K562 (cell line): ENCODE results near the gene EFHD2. TPM values are rescaled to one million over a fixed set of nuclear protein-coding genes. Genes with fewer than 3 reads are reported as not detected.

ENCODE experiments used
- ATAC-seq: fragments of 200-7000 bp; cut with Tn5 transposase; 3 replicates; pipeline ENCODE4 v1.9.1; 2020; ENCODE audit warnings: moderate library complexity
- BruUV-seq: library from RNA; stranded (reverse); fragments of 400-500 nt; replicated peaks from 2 replicates; lab custom pipeline; 2021; lab: Mats Ljungman, UMichigan
- CTCF ChIA-PET: fragments of 300-600 bp; formaldehyde crosslinking; extraction: SDS; loops from one replicate; lab custom pipeline; 2021; ENCODE audit warnings: low intra/inter-chr PET ratio; lab: Yijun Ruan, JAX
- POLR2A ChIA-PET: fragments of 300-600, 350-650 bp; sonication (Branson Sonifier 250); formaldehyde crosslinking; extraction: SDS; loops from one replicate; lab custom pipeline; 2021; ENCODE audit warnings: antibody characterized with exemption, inconsistent platforms; lab: Yijun Ruan, JAX
- DNase-seq, 4 experiments: peaks; one replicate each; pipeline versions ENCODE4 v3.0.0 to v3.0.0-alpha.2; 2011 to 2018; ENCODE audit warnings: low spot score in 3 of 4, mixed read lengths in 3 of 4; ENCODE audit errors: extremely low read depth in 1 of 4
- FAIRE-seq: peaks from 2 replicates; lab custom pipeline; 2011; peaks lifted over from hg19 to GRCh38; lab: Jason Lieb, UNC
- H2AFZ ChIP-seq: 2 replicates; pipeline ENCODE4 v1.6.0; 2011; ENCODE audit warnings: low read depth, low read length, control low read depth, inconsistent platforms
- H3K27ac ChIP-seq: fragments of 200-600 bp; 3 replicates; pipeline ENCODE4 v1.8.0; 2011; ENCODE audit warnings: low read depth, mild to moderate bottlenecking, control low read depth, inconsistent platforms, low read length, moderate library complexity, mixed read lengths; ENCODE audit errors: extremely low read depth
- H3K27me3 ChIP-seq, 2 experiments: fragments of 300-600 bp in 1 of 2; 2 replicates in 1 of 2; 3 replicates in 1 of 2; pipeline versions ENCODE4 v1.6.0 to v1.8.0; 2011; ENCODE audit warnings: inconsistent platforms in 2 of 2, low read length in 2 of 2, mild to moderate bottlenecking in 1 of 2, mixed read lengths in 1 of 2, moderate library complexity in 1 of 2; ENCODE audit not compliant: control insufficient read depth in 2 of 2, insufficient read depth in 2 of 2
- H3K36me3 ChIP-seq: fragments of 300-600 bp; 3 replicates; pipeline ENCODE4 v1.8.0; 2011; ENCODE audit warnings: mild to moderate bottlenecking, low read length, inconsistent platforms; ENCODE audit not compliant: control insufficient read depth, insufficient read depth
- H3K4me1 ChIP-seq, 2 experiments: fragments of 200-600 bp in 1 of 2; replicated peaks in 1 of 2; 2 replicates in 1 of 2; 3 replicates in 1 of 2; pipeline versions ENCODE4 v1.5.1 to v1.8.0; 2011; ENCODE audit warnings: inconsistent platforms in 2 of 2, low read length in 2 of 2, mild to moderate bottlenecking in 1 of 2, mixed read lengths in 1 of 2, moderate library complexity in 1 of 2; ENCODE audit not compliant: control insufficient read depth in 2 of 2, insufficient read depth in 2 of 2
- H3K4me2 ChIP-seq: 2 replicates; pipeline ENCODE4 v1.6.1; 2011; ENCODE audit warnings: low read length, control low read depth, inconsistent platforms, mixed read lengths; ENCODE audit not compliant: insufficient read depth
- H3K4me3 ChIP-seq: fragments of 200-600 bp; sonication (generic), shearing (Covaris generic); 2 replicates; pipeline ENCODE4 v1.5.1; 2016; ENCODE audit warnings: control low read depth, inconsistent platforms
- H3K79me2 ChIP-seq: fragments of 200-600 bp; 3 replicates; pipeline ENCODE4 v1.8.0; 2011; ENCODE audit warnings: low read length, inconsistent platforms; ENCODE audit not compliant: control insufficient read depth, insufficient read depth
- H3K9ac ChIP-seq, 2 experiments: 2 replicates each; pipeline versions ENCODE4 v1.6.0 to v1.6.1; 2011; ENCODE audit warnings: low read depth in 2 of 2, low read length in 2 of 2, control low read depth in 1 of 2, inconsistent platforms in 1 of 2, mild to moderate bottlenecking in 1 of 2, mixed read lengths in 1 of 2; ENCODE audit not compliant: insufficient read depth in 1 of 2
- H3K9me1 ChIP-seq: one replicate; pipeline ENCODE4 v1.6.0; 2011; ENCODE audit warnings: inconsistent platforms, mild to moderate bottlenecking, low read length, moderate library complexity; ENCODE audit not compliant: control insufficient read depth, insufficient read depth
- H3K9me3 ChIP-seq: replicated peaks from 2 replicates; pipeline ENCODE4 v1.5.1; 2011; ENCODE audit warnings: low read depth, low read length, inconsistent platforms; ENCODE audit not compliant: control insufficient read depth, insufficient read depth
- H4K20me1 ChIP-seq: replicated peaks from 2 replicates; pipeline ENCODE4 v1.6.1; 2011; ENCODE audit warnings: low read length, inconsistent platforms, mixed read lengths; ENCODE audit not compliant: control insufficient read depth, insufficient read depth
- C11orf30 ChIP-seq: fragments of 450-650 bp; IDR thresholded peaks from 2 replicates; pipeline ENCODE4 v1.6.1; 2016; ENCODE audit warnings: low read depth, mild to moderate bottlenecking
- MAFK ChIP-seq: IDR thresholded peaks from 2 replicates; pipeline ENCODE4 v1.6.1; 2011; ENCODE audit warnings: low read length, improper control_type of control experiment
- ZEB2 ChIP-seq: fragments of 450-650 bp; IDR thresholded peaks from 2 replicates; pipeline ENCODE4 v1.6.1; 2016
- ZNF121 ChIP-seq: sonication (generic); formaldehyde crosslinking; conservative IDR thresholded peaks from 2 replicates; pipeline ENCODE4 v1.8.0; 2022; ENCODE audit warnings: missing genetic modification reagents
- ZNF316 ChIP-seq: fragments of 450-650 bp; IDR thresholded peaks from 2 replicates; pipeline ENCODE4 v1.6.1; 2016
- WGBS: fragments of 100-300 bp; shearing (Covaris generic); methylation state at CpG from one replicate; pipeline ENCODE4 v1.1.6; 2016; ENCODE audit warnings: low coverage, mixed read lengths; ENCODE audit not compliant: insufficient coverage; ENCODE audit errors: missing lambda C conversion rate; 5-methylcytosine and 5-hydroxymethylcytosine counted together
- in situ Hi-C: fragments of 300-500 bp; cut with MboI; formaldehyde crosslinking; loops from 4 replicates; pipeline ENCODE4 v1.15.0; 2018; ENCODE audit warnings: inconsistent platforms, mixed read lengths
- intact Hi-C: fragments of 100-400 bp; cut with micrococcal nuclease; formaldehyde crosslinking; loops from 2 replicates; pipeline ENCODE4 v1.14.2; 2022
- polyA plus RNA-seq, 8 experiments: library from polyadenylated mRNA; depleted of rRNA in 4 of 8; stranded (reverse) in 5 of 8; unstranded in 3 of 8; fragments of >200 nt; fragmentation: Nextera tagmentation in 2 of 8; fragmentation: Illumina TruSeq in 1 of 8; extraction: Ambion mirVana in 2 of 8; extraction: Trizol in 1 of 8; gene quantifications; 2 replicates each; pipeline versions ENCODE4 v1.2.1 to v1.2.3, GENCODE V29; 2011 to 2014; ENCODE audit warnings: inconsistent platforms in 1 of 8, missing spikeins in 1 of 8
- total RNA-seq, 7 experiments: library from RNA; depleted of rRNA in 6 of 7; stranded (reverse); fragments of >200 nt in 6 of 7; fragmentation: Illumina TruSeq in 2 of 7; extraction: Trizol in 2 of 7; gene quantifications; 2 replicates each; pipeline versions ENCODE4 v1.2.1 to v1.2.3, GENCODE V29; 2011 to 2021; ENCODE audit warnings: low replicate concordance in 1 of 7
- TF ChIP-seq, protein P1 (sequence below): fragments of 250-450 bp; sonication (Bioruptor Pico); IDR thresholded peaks from 2 replicates; pipeline ENCODE4 v1.5.0; 2021
- TF ChIP-seq, protein P2 (sequence below): sonication (generic); formaldehyde crosslinking; IDR thresholded peaks from 2 replicates; pipeline ENCODE4 v1.5.0; 2020; ENCODE audit warnings: missing genetic modification reagents

EFHD2 gene
- total and polyA plus RNA-seq, 9 of the 15 experiments (the other 6 are each of a cell fraction or from before 2014, with no cell fraction given), result 1.7 to 73.5 (median 25.2) TPM

DNA sequence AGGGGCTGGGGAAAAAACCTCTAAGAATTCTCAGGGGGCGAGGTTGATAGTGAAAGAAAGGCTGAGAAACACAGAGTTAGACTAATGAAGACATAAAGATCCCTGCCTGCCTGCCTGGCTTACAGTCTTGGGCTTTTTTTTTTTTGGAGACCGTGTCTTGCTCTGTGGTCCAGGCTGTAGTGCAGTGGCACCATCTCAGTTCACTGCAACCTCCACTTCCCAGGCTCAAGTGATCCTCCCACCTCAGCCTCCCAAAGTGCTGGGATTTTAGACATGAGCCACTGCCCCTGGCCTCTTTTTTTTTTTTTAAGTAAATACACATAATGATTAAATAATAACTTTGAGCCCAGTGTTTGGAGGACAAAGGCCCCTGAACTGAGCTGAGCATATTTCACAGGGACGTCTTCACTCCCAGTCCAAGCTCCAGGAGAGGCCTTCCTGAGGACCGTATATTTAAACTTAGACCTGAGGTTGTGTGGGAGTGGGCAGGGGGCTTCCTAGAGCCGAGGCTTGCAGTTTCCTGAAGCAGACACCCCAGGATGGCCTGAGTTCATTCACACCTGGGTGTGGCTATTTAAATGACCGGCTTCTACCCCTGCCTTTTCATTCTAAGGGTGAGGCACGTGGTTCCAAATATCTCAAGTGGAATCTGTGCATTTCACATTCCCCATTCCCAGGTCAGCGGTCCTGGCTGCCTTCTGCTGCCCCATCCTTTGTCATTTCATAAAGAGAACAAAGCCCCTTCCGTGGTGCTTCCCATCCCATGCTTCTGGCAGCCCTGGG, 16.0 kb upstream of the EFHD2 start:
- Histone ChIP-seq H3K79me2 (no peaks in the 10 kb centered on the region), H3K4me3 (no peak overlapping the region), H3K27ac (no peak overlapping the region), H4K20me1 (no peaks in the 10 kb centered on the region), H3K4me2 (no peak overlapping the region), H3K9ac (no peak overlapping the region), H3K36me3 (no peaks in the 10 kb centered on the region), H3K4me1 (no peaks in the 10 kb centered on the region), H3K27me3 (peaks cover 28 to 59% of the 10 kb centered on the region in 2 experiments), H2AFZ (no peak overlapping the region), H3K9me1 (no peaks in the 10 kb centered on the region), H3K9me3 (no peaks in the 10 kb centered on the region)
- intact Hi-C loops (no loop called here), in situ Hi-C loops (no loop called here)
- no peak for ATAC-seq
- TF ChIP-seq, protein P1, sequence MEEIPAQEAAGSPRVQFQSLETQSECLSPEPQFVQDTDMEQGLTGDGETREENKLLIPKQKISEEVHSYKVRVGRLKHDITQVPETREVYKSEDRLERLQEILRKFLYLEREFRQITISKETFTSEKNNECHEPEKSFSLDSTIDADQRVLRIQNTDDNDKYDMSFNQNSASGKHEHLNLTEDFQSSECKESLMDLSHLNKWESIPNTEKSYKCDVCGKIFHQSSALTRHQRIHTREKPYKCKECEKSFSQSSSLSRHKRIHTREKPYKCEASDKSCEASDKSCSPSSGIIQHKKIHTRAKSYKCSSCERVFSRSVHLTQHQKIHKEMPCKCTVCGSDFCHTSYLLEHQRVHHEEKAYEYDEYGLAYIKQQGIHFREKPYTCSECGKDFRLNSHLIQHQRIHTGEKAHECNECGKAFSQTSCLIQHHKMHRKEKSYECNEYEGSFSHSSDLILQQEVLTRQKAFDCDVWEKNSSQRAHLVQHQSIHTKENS (CRISPR knock-in tag), result no peak
- TF ChIP-seq ZNF121 (CRISPR knock-in tag), result 0 out of 2 replicates have a peak, but pooled peaks have one; percentile 20
- FAIRE-seq, result no peak
- ChIA-PET POLR2A (no interaction called here), CTCF (no interaction called here)
- BruUV-seq, result no TSS peak
- 3% methylated on average over 9 of the region's 9 CpGs for WGBS
- DNase-seq, result no peak

DNA sequence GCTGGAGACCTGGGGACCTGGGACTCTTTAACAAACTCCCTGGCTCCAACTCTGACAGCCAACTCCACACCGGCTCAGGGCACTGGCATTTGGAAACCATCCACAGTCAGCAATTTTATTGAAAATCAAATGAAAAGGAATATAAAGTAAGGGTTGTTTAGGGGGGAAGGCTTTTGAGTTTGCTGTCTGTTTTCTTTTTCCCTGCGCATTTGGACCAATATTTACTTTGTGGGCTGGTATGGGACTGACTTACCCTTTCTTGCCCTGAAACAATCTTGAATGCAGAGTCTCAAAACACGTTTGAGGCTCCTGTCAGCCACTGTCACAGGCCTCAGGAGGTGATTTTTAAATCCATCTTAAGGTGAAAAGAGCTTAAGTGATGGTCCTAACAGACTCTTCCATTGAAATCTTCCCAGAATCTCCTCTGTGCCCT, 15.4 kb upstream of the EFHD2 start:
- Histone ChIP-seq H3K9ac (no peak overlapping the region), H2AFZ (no peak overlapping the region), H3K27ac (no peak overlapping the region), H3K4me3 (no peak overlapping the region), H3K79me2 (no peaks in the 10 kb centered on the region), H3K36me3 (no peaks in the 10 kb centered on the region), H3K27me3 (peaks cover 25 to 54% of the 10 kb centered on the region in 2 experiments), H3K9me3 (peaks cover 2% of the 10 kb centered on the region; the same call in 1 of the 2 replicates), H3K4me1 (no peaks in the 10 kb centered on the region), H3K4me2 (no peak overlapping the region), H4K20me1 (no peaks in the 10 kb centered on the region), H3K9me1 (no peaks in the 10 kb centered on the region)
- no peak for FAIRE-seq
- intact Hi-C loops, result no loop called here
- ChIA-PET CTCF (no interaction called here), POLR2A (no interaction called here)
- 10% methylated on average over 3 of the region's 3 CpGs for WGBS
- in situ Hi-C loops, result no loop called here
- DNase-seq, result no peak
- no TSS peak for BruUV-seq
- ATAC-seq, result no peak
- TF ChIP-seq MAFK (peak; percentile 23; the same call in 1 of the 2 replicates), ZNF316 (peak; percentile 62), ZEB2 (no peak), C11orf30 (peak; percentile 22; the same call in 1 of the 2 replicates)
- TF ChIP-seq, protein P2, sequence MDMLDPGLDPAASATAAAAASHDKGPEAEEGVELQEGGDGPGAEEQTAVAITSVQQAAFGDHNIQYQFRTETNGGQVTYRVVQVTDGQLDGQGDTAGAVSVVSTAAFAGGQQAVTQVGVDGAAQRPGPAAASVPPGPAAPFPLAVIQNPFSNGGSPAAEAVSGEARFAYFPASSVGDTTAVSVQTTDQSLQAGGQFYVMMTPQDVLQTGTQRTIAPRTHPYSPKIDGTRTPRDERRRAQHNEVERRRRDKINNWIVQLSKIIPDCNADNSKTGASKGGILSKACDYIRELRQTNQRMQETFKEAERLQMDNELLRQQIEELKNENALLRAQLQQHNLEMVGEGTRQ (CRISPR knock-in tag), result no peak
